GM19455 (cell line): Measurements from ENCODE around the gene FNDC11.

Source experiments
- ATAC-seq: cut with Tn5 transposase; IDR thresholded peaks from one replicate; pipeline ENCODE4 v1.9.1; 2021; ENCODE audit not compliant: unreplicated experiment

FNDC11 gene

DNA sequence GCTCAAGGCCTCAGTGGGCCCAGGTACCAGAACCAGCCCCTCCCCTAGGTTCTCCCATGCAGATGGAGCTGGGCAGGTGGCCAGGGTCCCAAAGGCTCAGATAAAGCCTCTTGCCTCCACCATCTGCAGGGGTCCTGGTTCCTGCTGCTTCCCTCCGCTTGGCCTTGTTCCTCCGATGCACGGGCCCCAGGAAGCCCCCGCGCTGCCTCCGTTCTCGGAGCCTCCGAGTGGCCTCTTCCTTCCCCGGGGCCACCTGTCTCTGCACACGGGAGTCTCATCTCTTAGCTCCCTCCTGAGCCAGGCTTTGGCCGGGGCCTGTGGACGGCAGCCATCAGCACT lies 14.9 kb upstream of the FNDC11 start:
- no peak for ATAC-seq

DNA sequence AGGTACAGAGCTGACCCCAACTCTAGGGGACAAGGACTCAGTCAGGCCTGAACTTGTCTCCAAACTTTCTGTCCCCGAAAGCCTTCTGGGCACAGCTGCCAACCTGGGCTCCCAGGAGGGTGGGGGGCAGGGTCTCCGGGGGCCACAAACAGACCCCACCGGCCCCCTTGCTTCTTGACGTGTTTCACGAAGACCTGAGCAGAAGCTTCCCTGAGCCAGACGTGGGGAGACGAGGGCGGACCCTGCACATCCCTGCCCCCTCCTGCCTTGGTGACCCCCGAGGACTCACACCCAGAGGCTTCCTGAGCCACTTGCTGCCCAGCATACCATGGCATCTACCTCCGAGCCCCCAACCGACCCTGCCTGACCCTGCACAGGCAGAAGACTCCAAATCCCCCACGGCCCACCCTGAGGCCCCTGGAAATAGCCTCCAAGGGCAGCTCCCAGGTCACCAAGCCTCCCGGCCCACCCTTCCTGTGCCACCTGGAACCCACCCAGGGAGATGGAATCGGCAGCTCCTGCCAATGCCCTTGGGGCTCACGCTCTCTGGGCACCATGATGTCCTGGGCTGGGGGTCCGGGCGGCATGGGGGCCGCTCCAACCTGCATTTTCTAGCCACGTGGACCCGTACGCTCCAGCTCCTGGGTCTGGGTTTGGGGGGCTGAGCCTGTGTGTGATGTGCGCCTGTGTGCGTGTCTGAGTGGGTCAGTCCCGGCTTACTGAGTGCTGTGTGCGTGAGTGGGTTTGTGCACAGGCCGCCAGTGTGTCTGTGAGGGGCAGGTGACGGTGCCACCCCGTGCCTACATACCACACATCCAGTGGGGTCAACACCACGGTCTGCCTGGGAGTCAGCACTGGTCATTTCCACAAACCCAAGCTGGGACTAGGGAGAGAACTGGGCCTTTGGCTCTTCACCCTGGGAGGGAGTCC lies 14.3 kb upstream of the FNDC11 start:
- no peak for ATAC-seq

DNA sequence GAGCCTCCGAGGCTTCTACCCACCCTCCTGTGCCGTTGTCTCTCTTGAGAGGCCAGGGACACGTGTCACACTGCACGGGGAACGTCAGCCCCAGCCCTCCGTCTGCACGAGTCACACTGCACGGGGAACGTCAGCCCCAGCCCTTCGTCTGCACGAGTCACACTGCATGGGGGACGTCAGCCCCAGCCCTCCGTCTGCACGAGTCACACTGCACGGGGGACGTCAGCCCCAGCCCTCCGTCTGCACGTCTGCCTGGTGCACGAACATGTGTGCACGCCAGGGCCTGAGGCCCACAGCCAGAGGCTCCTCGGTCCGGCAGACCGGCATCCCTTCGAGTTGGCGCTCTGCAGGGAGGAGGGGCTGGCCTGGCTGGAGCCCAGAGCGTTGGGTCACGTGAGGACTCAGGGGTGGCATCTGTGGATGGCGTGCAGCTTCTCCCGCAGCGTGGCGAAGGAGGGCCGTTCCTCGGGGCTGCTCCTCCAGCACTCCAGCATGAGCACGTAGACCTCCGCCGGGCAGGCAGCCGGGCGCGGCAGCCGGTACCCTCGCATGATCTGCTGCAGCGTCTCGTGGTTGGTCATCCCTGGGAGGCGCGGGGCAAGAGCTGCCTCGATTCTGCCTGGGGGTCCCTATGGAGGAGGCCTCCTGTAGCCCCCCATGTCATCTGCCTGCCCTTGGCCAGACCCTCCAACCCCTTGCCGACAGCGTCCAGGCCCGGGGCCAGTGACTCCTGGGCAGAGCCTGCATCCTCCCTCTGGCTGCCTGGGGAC lies 13.4 kb upstream of the FNDC11 start:
- no peak for ATAC-seq

DNA sequence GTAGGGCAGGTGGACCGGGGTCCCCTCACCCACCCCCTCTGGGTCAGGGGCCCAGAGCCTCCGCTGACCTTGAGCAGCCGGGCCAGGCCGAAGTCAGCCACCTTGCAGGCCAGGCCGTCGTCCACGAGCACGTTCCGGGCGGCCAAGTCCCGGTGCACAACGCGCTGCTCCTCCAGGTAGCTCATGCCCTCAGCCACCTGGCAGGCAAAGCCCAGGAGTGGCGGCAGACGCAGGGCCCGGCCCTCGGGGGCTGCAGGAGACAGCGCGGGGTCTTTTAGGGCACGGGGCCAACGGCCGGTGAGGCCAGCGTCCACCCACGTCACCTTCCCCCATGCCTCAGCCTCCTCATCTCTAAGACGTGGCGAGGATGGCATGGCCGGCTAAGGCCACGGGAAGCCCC lies 12.6 kb upstream of the FNDC11 start:
- no peak for ATAC-seq

DNA sequence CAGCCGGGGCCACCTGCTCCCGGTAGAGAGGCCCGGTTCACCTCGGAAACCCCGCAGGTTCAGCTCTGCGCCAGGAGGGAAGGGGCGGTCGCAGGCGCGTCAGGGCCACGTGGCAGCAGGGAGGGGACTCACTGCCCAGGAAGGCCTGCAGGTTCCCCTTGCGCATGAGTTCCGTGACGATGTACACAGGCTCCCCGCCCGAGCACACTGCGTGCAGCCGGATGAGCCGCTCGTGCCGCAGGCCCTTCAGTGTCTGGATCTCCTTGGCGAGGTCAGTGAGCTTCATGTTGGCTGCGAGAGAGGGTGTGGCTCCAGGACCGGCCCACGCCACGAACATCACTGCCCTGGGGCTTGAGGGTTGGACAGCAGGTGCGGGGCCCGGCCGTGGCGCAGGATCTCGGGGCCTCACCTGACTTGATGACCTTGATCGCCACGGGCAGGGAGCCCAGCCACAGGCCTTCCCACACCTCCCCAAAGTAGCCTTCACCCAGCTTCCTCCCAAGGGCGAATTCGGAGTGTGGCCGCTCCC lies 11.9 kb upstream of the FNDC11 start:
- ATAC-seq = no peak

DNA sequence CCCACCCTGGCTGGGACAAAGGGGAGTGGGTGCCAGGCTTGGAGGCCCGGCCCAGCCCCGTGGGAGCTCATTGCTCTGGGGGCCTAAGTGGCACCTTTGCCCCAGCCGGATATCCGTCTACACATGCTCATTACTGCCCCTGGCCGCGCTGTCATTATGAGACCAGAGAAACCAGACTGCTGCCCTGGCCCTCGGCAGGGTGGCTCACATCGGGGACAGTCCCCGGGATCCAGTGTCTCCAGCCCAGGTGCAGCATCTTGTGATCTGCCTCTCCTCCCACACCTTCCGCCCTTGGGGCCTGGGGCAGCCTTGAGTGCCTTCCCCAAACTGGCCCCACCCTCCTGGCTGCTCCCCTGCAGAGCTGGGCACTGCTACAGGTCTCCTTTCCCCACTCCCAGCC lies 11.3 kb upstream of the FNDC11 start:
- no peak for ATAC-seq

DNA sequence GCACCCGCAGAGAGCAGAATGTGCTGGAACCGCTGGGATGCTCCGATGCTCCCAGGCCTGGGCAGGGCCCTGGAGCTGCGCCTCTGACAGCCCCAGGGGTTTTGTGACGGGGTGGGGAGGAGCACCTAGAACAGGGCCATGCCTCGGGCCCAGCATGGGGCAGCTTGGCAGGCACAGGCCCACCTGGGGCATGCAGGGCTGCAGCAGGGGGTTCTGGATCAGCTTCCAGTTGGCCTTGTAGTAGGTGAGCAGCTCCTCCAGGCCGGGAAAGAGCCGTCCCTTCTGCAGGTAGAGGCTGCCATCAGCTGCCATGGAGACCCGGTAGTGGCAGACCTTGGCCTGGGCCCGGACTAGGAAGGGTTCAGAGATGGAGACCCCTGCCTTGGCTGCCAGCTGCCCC lies 10.8 kb upstream of the FNDC11 start:
- ATAC-seq = no peak

DNA sequence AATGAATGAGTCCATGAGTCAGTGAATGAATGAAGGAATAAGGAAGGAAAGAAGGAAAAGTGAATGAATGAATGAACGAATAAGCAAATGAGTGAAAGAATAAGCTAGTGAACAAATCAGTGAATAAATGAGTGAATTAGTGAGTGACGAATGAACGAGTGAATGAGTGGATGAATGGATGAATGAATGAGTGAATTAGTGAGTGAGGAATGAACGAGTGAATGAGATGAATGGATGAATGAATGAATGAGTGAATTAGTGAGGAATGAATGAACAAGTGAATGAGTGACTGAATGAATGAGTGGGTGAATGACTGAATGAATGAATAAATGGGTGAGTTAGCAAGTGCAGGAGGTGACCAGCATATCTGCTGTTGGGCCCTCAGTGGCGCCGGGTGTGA lies 10.2 kb upstream of the FNDC11 start:
- ATAC-seq = no peak

DNA sequence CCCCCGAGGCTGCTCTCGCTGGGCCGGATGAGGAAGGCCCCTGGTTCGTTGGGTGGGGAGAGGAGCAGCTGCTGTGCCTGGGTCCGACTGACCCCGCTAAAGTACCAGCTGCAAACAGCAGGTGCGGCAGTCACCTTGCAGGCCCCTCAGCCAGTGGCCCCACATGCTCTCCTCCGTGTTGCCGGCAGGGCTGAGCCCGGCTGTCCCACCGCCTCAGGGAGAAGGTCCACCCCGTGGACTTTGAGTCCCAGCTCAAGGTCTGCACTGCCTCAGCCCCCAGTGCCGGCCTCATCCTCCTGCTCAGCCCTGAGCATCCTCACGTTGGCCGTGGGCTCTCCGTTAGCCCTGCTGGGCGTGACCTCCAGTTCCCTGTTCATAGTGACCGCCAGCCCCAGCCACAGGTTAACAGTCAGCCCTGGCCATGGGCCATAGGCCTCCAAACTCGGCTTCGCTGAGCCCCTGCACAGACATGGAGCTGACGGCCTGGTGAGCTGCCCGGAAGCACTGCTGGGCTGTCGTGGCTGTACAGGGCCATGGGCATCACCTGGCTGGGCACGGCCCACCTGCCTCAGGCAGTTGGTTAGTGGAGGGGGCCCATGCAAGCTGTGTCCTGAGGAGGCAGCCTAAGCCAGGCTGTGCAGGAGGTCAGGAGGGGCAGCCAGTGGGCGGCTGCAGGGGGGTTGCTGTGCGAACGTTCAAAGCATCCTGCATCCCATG lies 9.6 kb upstream of the FNDC11 start:
- ATAC-seq = no peak

DNA sequence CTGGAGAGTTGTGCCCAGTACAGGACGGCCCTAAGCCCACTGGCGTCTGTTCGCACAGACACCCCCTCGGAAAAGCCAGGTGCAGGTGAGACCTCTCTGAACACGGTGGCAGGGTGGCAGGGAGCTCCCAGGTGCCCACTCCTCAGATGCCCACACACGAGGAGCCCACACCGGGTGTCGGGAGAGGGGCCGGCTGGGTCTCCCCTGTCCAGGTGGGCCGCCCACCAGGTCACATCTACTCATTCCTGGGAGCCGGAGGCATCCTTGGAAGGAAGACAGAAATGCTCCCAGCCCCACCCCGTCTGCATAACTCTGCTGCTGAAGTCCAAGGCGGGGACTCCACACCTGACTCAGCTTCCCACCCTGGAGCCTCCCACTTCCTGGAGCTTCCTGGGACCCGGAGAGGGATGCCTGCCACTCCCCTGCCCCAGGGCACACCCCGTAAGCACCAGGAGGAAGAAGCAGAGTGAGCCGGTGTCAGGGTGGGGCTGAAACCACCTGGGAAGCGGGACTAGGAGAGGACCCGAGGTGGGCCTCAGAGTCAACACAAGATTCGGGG lies 8.9 kb upstream of the FNDC11 start:
- no peak for ATAC-seq

DNA sequence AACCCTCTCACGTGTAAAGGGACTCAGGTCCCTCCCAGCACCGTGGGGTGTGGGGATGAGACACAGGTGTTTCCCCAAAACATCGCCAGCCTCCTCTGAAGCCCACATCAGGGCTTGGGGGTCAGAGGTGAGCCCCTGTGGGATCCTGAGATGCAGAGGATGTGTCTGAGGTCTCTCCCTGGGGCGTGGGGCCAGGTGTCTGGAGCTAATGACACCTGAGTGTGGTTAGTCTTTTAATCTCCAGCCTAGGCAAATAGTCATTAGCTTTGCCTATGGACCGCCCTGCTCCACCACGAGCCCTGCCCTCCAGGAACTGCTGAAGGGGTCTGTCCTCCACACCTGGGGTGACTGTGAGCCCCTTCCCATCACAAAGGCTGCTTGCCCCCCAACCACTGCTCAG lies 8.1 kb upstream of the FNDC11 start:
- ATAC-seq = no peak

DNA sequence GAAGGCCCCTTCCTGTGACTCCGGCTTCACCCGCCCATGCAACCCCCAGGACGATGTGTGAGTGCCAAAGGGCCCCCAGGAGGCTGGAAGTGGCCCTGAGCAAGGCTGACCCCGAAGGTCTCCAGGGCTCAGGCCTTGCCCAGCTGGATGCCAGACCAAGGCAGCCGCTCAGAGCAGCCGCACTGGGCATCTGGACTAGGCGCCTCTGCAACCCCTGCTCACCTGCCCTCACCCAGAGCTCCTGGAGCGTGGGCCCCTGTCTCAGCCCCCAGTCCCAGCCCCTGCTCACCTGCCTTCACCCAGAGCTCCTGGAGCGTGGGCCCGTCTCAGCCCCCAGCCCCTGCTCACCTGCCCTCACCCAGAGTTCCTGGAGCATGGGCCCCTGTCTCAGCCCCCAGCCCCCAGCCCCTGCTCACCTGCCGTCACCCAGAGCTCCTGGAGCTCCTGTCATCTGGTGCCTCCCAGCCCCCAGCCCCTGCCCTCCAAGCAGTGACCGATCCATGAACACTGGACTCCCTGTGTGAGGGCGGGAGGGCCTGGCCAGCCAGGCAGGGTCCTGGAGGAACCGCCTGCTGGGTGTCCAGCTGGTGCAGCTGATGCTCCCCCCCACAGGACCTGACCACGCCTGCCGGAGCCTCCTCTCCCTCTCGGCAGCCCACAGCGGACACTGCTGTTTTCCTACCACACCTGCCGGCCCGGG lies 7.6 kb upstream of the FNDC11 start:
- no peak for ATAC-seq

DNA sequence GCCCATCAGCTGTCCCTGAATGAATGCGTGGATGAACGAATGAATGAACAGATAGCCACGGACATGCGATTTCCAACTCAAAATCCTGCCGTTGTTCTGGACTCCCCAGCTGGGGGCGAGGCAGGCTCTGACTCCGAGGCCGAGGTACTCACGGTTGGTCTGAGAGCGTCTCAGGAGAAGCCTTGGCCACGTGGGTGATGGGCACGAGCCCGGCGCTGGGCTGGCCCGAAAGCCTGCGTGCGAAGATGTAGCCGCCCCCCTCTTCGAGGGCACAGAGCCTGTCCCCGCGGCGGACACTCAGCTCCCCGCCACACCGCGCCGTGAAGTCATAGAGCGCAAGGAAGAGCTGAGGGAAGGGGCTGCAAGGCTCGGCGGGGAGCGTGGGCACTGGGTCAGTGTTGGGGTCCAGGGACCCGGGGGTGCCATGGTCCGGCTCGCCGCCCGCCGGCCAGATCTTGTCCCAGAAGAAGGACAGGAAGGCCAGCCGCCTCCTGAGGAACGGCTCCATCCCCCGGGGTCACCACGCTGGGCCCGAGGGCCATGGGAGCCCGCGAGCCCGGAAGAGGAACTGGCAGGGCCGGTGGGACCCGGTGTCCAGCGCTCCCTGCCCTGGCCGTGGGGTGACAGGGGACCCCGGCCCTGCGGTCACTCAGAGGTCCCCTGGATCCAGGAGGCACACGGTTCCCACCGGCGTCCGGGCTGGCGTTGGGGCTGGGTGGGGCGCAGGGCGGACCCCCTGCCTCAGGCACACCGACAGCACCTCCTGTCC lies 6.8 kb upstream of the FNDC11 start:
- no peak for ATAC-seq

DNA sequence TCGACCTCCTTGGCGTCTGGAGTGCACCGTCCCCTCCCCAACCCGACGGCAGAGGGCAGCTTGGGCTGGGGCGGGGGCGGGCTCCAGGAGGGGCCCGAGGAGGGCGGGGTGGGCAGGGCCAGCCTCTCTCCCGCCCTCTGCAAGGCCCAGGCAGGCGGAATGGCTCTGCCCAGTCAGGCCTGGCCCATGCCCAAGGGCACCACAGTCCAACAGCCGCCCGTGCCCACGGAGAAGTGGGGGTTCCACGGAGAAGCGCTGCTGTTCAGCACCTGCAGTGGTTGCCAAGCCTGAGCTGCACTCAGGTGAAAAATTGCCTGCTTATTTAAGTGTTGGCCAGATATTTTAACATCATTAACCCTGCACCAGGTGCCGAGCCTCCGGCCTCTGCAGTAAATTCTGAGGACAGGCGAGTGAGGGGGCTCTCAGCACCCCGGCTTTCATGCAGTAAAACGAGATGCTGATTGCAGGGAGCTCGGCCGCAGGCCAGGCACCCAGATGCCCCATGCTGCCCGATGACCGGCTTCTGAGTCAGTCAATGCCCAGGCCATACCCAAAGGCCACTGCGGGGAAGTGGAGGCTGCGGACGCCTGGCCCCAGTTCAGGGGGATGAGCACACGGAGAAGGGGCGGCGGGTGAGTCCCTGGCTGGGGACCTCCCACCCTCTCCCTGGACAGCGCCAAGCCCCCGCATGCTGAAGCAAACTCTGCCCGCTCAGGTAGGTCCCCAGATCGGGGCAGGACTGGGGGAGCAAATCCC lies 6.1 kb upstream of the FNDC11 start, which contains the start of gene SRMS:
TSS of gene SRMS (minus strand) at position 25 of the 756 bp plus-strand sequence. CDS start 286 bp downstream, outside the sequence.
- no peak for ATAC-seq

DNA sequence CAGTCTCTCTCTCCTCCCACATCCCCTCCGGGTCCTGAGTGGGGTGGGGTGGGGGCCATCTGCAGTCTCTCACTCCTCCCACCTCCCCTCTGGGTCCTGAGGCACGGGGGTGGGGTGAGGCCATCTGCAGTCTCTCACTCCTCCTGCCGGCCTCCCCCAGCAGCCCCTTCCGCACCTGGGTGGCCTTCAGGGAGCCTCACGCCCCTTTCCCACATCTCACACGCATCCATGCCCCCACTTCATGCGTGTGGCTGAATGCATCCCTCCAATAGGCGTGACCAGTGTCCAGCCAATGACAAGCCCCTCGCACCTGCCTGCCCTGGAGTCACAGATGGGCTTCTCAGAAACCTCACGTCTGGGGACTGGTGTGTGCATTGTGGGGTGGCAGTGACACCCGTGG lies 5.4 kb upstream of the FNDC11 start:
- no peak for ATAC-seq

DNA sequence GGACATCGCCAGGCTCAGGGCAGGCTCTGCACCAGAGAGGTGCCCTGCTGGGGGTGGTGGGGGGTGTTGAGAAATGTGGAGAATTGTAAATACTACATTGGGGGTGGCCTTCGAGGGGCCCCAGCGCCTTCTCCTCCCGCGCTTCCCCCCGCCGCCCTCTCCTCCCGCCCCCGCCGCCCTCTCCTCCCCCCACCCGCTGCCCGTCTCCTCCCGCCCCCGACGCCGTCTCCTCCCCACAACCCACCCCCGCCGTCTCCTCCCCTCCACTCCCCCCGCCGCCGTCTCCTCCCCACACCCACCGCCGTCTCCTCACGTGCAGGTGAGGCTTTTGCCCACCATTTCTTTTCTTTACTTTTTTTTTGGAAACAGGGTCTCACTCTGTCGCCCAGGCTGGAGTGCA lies 4.9 kb upstream of the FNDC11 start:
- no peak for ATAC-seq

DNA sequence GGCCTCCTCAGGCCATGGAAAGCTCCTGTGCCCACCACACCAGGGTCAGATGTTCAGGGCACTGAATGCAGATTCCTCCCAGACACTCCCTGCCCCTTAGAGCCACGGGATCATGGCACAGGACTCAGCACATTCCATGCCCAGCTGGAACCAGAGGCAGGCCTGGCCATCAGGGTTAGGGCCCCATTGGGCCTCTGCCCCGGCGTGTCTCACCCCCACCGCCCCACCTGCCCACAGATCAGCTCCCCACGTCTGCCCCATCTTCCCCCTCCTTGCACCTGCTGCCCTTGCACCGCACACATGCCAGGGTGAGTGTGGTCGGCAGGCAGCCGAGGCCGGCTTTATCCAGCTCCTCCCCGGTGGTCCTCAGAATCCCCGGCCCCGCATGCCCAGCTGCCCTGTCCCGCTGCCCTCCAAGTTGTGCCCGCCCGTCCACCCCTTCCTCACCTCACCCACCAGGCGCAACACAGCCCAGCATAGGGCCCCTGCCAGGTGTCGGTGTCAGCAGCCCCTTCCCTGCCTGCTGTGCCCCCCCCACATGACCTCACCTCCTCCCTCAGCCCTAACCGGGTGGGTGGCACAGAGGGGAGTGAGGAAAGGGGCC lies 4.2 kb upstream of the FNDC11 start:
- ATAC-seq = no peak

DNA sequence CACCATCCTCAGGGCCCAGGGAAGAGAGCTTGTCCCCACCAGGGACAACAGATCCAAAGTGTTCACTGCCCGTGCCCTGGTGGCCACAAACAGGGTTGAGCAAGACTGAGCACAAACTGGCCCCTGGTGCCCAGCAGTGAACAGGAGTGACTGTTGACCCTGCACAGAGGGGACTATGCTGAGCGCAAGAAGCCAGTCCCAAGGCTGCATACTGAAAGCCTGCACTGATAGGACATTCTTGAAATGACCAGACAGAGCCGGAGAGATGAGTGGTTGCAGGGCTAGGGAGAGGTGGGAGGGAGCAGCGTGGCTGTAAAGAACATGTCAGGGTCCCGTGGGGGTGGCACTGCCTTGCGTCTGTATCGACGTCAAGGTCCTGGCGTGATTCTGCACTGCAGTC lies 2.9 kb upstream of the FNDC11 start:
- no peak for ATAC-seq
